Keratinocyte (primary cell): Measurements from ENCODE around the gene ACTR5.

Source experiments
- CTCF ChIP-seq, 3 experiments: IDR thresholded peaks in 1 of 3; conservative IDR thresholded peaks in 1 of 3; optimal IDR thresholded peaks in 1 of 3; 2 replicates in 2 of 3; 3 replicates in 1 of 3; pipeline versions ENCODE3 to v1.5.1; 2011; ENCODE audit warnings: low read length in 3 of 3, mild to moderate bottlenecking in 3 of 3, moderate library complexity in 2 of 3, control low read depth in 1 of 3, inconsistent platforms in 1 of 3; ENCODE audit not compliant: insufficient read depth in 2 of 3; ENCODE audit errors: extremely low read depth in 1 of 3
- EZH2 ChIP-seq: IDR thresholded peaks from one replicate; pipeline ENCODE4 v1.6.1; 2012; ENCODE audit warnings: inconsistent platforms, mild to moderate bottlenecking, low read length, moderate library complexity

- TF ChIP-seq CTCF (optimal IDR thresholded peaks at IDR 0.05 in 1 of 3, IDR thresholded peaks at IDR 0.05 in 1 of 3, conservative IDR thresholded peaks at IDR 0.05 in 1 of 3; ENCODE audit: extremely low read depth in 1 of 3, insufficient read depth in 2 of 3, low read length in 3 of 3) = no peak
- TF ChIP-seq EZH2 = no peak
These were observed 49.7 kb upstream of the ACTR5 start for GRCh38 chr20:38698541-38698940.
